H1 (cell line): ENCODE measurements around the gene GP1BB. TPM values are rescaled to one million over a fixed set of nuclear protein-coding genes. Genes with fewer than 3 reads are reported as not detected.

ENCODE experiments used
- BRCA1 ChIP-seq: IDR thresholded peaks from 2 replicates; pipeline ENCODE4 v1.6.1; 2012; ENCODE audit warnings: low read depth, low read length, improper control_type of control experiment
- CHD7 ChIP-seq: fragments of 300-600 bp; sonication (generic); IDR thresholded peaks from 2 replicates; pipeline ENCODE4 v1.7.1; 2012; ENCODE audit warnings: low read length, moderate library complexity, mild to moderate bottlenecking, inconsistent platforms; ENCODE audit not compliant: insufficient replicate concordance
- FOSL1 ChIP-seq: IDR thresholded peaks from 2 replicates; pipeline ENCODE4 v1.6.1; 2011; ENCODE audit warnings: mild to moderate bottlenecking, low read depth, low read length, moderate library complexity; ENCODE audit not compliant: insufficient read depth
- JUN ChIP-seq: IDR thresholded peaks from 2 replicates; pipeline ENCODE4 v1.6.1; 2011; ENCODE audit warnings: low read depth, mild to moderate bottlenecking, improper control_type of control experiment, low read length
- JUND ChIP-seq: IDR thresholded peaks from 2 replicates; pipeline ENCODE4 v1.6.1; 2011; ENCODE audit warnings: mild to moderate bottlenecking, improper control_type of control experiment, low read length
- NRF1 ChIP-seq: IDR thresholded peaks from 2 replicates; pipeline ENCODE4 v1.6.1; 2011; ENCODE audit warnings: mild to moderate bottlenecking, low read depth, low read length, improper control_type of control experiment
- POU5F1 ChIP-seq: IDR thresholded peaks from 2 replicates; pipeline ENCODE4 v1.6.1; 2011; ENCODE audit warnings: low read depth, mild to moderate bottlenecking, low read length, moderate library complexity
- RBBP5 ChIP-seq: IDR thresholded peaks from 2 replicates; pipeline ENCODE4 v1.7.1; 2012; ENCODE audit warnings: low read depth, mild to moderate bottlenecking, inconsistent platforms, low read length, moderate library complexity, borderline replicate concordance
- TBP ChIP-seq: IDR thresholded peaks from 2 replicates; pipeline ENCODE4 v1.6.1; 2011; ENCODE audit warnings: low read depth, low read length, improper control_type of control experiment
- polyA plus RNA-seq, 7 experiments: library from polyadenylated mRNA; depleted of rRNA in 3 of 7; stranded (reverse) in 5 of 7; unstranded in 2 of 7; fragments of >200 nt in 5 of 7; fragments of 200-250 nt in 2 of 7; gene quantifications; 1 replicate in 5 of 7; 2 replicates in 1 of 7; 4 replicates in 1 of 7; pipeline versions ENCODE4 v1.2.1 to v1.2.3, GENCODE V29; 2011 to 2013; ENCODE audit warnings: missing spikeins in 2 of 7, mixed read lengths in 2 of 7
- total RNA-seq: library from RNA; stranded (reverse); fragmentation: NEBNext Ultra II Directional; extraction: Animal tissue kit (Norgen Biotek cat#: 25700); gene quantifications from 2 replicates; pipeline ENCODE4 v1.2.1, GENCODE V29; 2021
- TF ChIP-seq, protein P1 (sequence below): IDR thresholded peaks from 2 replicates; pipeline ENCODE4 v1.6.1; 2011; ENCODE audit warnings: low read length, improper control_type of control experiment

Gene GP1BB
- total and polyA plus RNA-seq, 2 of the 8 experiments (the other 6 are each of a cell fraction or from before 2014, with no cell fraction given) = 0.36 TPM; not detected in 1

DNA sequence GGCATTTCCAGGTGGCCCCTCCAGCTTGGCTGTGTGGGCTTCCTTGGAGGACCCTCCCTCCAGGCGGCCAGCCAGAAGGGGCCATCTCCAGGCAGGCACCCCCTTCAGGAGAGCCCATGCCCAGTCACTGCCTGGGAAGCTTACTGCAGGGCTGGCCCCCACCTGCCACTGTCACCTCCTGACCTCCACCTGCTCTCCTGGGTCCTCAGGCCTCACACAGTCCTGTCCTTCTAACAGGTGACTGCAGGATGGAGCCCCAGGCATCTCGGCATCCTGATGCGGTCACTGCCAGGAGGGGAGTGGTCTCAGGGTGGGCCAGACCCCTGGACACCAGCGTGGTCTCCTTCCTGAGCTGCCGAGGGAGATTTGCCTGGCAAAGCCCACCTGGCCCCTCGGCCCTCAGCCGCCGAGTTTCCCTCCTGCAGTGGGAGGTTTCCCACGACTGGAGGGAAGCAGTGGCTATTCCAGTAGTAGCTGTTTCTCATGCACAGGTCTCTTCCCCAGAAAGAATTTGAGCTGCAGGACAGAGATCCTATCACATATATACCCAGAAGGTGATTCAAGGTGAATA lies 50.2 kb downstream of the GP1BB start (continued):
- TF ChIP-seq CHD7 (no peak), RBBP5 (no peak), TBP (no peak), BRCA1 (no peak), JUN (no peak), POU5F1 (no peak), JUND (no peak), NRF1 (no peak), FOSL1 (no peak)
- TF ChIP-seq, protein P1, sequence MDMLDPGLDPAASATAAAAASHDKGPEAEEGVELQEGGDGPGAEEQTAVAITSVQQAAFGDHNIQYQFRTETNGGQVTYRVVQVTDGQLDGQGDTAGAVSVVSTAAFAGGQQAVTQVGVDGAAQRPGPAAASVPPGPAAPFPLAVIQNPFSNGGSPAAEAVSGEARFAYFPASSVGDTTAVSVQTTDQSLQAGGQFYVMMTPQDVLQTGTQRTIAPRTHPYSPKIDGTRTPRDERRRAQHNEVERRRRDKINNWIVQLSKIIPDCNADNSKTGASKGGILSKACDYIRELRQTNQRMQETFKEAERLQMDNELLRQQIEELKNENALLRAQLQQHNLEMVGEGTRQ = no peak
